MM.1S (cell line): ENCODE data around the gene PKD1.

Experiments used
- DNase-seq: peaks from one replicate; pipeline ENCODE4 v3.0.0-alpha.2; 2015
- H2AFZ ChIP-seq: fragments of 300-600 bp; sonication (generic); 2 replicates; pipeline ENCODE4 v1.6.0; 2016; ENCODE audit warnings: antibody characterized with exemption, low read length
- H3F3A ChIP-seq: fragments of 300-600 bp; sonication (generic); 2 replicates; pipeline ENCODE4 v1.6.1; 2016; ENCODE audit warnings: mild to moderate bottlenecking, antibody characterized with exemption, low read length, moderate library complexity, mixed read lengths; ENCODE audit not compliant: insufficient read depth
- H3K27ac ChIP-seq: fragments of 300-600 bp; sonication (generic); 2 replicates; pipeline ENCODE4 v1.5.1; 2016; ENCODE audit warnings: mild to moderate bottlenecking, low read length
- H3K27me3 ChIP-seq: fragments of 300-600 bp; sonication (generic); replicated peaks from 2 replicates; pipeline ENCODE4 v1.6.0; 2016; ENCODE audit warnings: low read length; ENCODE audit not compliant: insufficient read depth
- H3K36me3 ChIP-seq: fragments of 300-600 bp; sonication (generic); replicated peaks from 2 replicates; pipeline ENCODE4 v1.6.1; 2016; ENCODE audit warnings: mild to moderate bottlenecking, low read length, mixed read lengths; ENCODE audit not compliant: insufficient read depth
- H3K4me1 ChIP-seq: fragments of 300-600 bp; sonication (generic); 2 replicates; pipeline ENCODE4 v1.6.1; 2016; ENCODE audit warnings: low read length, mixed read lengths
- H3K4me2 ChIP-seq: fragments of 300-600 bp; sonication (generic); 2 replicates; pipeline ENCODE4 v1.6.0; 2016; ENCODE audit warnings: low read depth, low read length
- H3K4me3 ChIP-seq: fragments of 300-600 bp; sonication (generic); 2 replicates; pipeline ENCODE4 v1.5.1; 2016; ENCODE audit warnings: low read length, mixed read lengths
- H3K79me2 ChIP-seq: fragments of 300-600 bp; sonication (generic); 2 replicates; pipeline ENCODE4 v1.6.1; 2016; ENCODE audit warnings: mixed run types, low read length, mixed read lengths
- H3K9ac ChIP-seq: fragments of 300-600 bp; sonication (generic); 2 replicates; pipeline ENCODE4 v1.6.1; 2016; ENCODE audit warnings: low read length, mixed read lengths
- H3K9me2 ChIP-seq: fragments of 300-600 bp; sonication (generic); replicated peaks from 2 replicates; pipeline ENCODE4 v1.6.1; 2016; ENCODE audit warnings: mild to moderate bottlenecking, low read length, mixed read lengths; ENCODE audit not compliant: insufficient read depth
- H3K9me3 ChIP-seq: fragments of 300-600 bp; sonication (generic); replicated peaks from 2 replicates; pipeline ENCODE4 v1.6.1; 2016; ENCODE audit warnings: mild to moderate bottlenecking, low read length, mixed read lengths; ENCODE audit not compliant: insufficient read depth
- H4K20me1 ChIP-seq: fragments of 300-600 bp; sonication (generic); 2 replicates; pipeline ENCODE4 v1.6.1; 2016; ENCODE audit warnings: mild to moderate bottlenecking, low read length, moderate library complexity, mixed read lengths; ENCODE audit not compliant: insufficient read depth
- CTCF ChIP-seq: fragments of 300-600 bp; sonication (generic); IDR thresholded peaks from 2 replicates; pipeline ENCODE4 v1.5.1; 2016; ENCODE audit warnings: antibody characterized with exemption, low read length, mixed read lengths
- EZH2 ChIP-seq: fragments of 300-600 bp; sonication (generic); optimal IDR thresholded peaks from 2 replicates; pipeline ENCODE3; 2017; ENCODE audit warnings: low read depth, mild to moderate bottlenecking, antibody characterized with exemption, low read length, mixed read lengths
- EZH2phosphoT487 ChIP-seq: fragments of 300-600 bp; sonication (generic); IDR thresholded peaks from 2 replicates; pipeline ENCODE4 v1.6.1; 2018; ENCODE audit warnings: antibody characterized with exemption, low read length

PKD1 gene

GRCh38 chr16:2147981-2148671, 12.4 kb upstream of the PKD1 start, which contains the start of gene RAB26:
Gene RAB26, plus strand, starts transcription at chr16:2148625. Its CDS starts 159 bp downstream, at chr16:2148784.
- peaks cover 6% of the 10 kb centered on the region for H3K79me2 ChIP-seq
- peak within 1 kb of the TSS; percentile 93 for H2AFZ ChIP-seq
- no peaks in the 10 kb centered on the region for H3K36me3 ChIP-seq
- H3K4me2 ChIP-seq = peak within 1 kb of the TSS; percentile 99
- H3K27ac ChIP-seq = no peak within 1 kb of the TSS
- TF ChIP-seq EZH2phosphoT487 = no peak
- peak; percentile 67 for DNase-seq
- peak within 1 kb of the TSS; percentile 60; the same call in 1 of the 2 replicates for H3K9ac ChIP-seq
- H3K9me3 ChIP-seq = no peaks in the 10 kb centered on the region
- H3K4me1 ChIP-seq = peaks cover 19% of the 10 kb centered on the region
- H3K27me3 ChIP-seq = no peaks in the 10 kb centered on the region
- H3K9me2 ChIP-seq = no peaks in the 10 kb centered on the region
- peak within 1 kb of the TSS; percentile 67 for H3K4me3 ChIP-seq
- H3F3A ChIP-seq = peaks cover 53% of the 10 kb centered on the region
- H4K20me1 ChIP-seq = peaks cover 27% of the 10 kb centered on the region

- peaks cover 20% of the 10 kb centered on the region for H4K20me1 ChIP-seq
Observed at GRCh38 chr16:2147378-2147777, 11.7 kb upstream of the PKD1 start.

GRCh38 chr16:2145843-2146242, 10.1 kb upstream of the PKD1 start:
- no peak overlapping the region for H2AFZ ChIP-seq
- H4K20me1 ChIP-seq = peaks cover 7% of the 10 kb centered on the region; the same call in 1 of the 2 replicates
- H3K27me3 ChIP-seq = 0 out of 2 replicates have a peak, but pooled peaks cover 9% of the 10 kb centered on the region
- H3K9me3 ChIP-seq = no peaks in the 10 kb centered on the region
- no peak overlapping the region for H3K27ac ChIP-seq
- H3K4me1 ChIP-seq = peaks cover 13% of the 10 kb centered on the region; the same call in 1 of the 2 replicates
- H3K9me2 ChIP-seq = no peaks in the 10 kb centered on the region
- no peak for TF ChIP-seq EZH2phosphoT487
- no peak for TF ChIP-seq EZH2
- TF ChIP-seq CTCF = no peak
- DNase-seq = no peak
- no peak overlapping the region for H3K9ac ChIP-seq
- H3K79me2 ChIP-seq = no peaks in the 10 kb centered on the region
- peaks cover 30% of the 10 kb centered on the region for H3F3A ChIP-seq
- H3K36me3 ChIP-seq = no peaks in the 10 kb centered on the region
- no peak overlapping the region for H3K4me3 ChIP-seq
- H3K4me2 ChIP-seq = no peak overlapping the region

More at GRCh38 chr16:2147378-2147777, 11.7 kb upstream of the PKD1 start:
- no peak for TF ChIP-seq EZH2phosphoT487
- no peak for TF ChIP-seq EZH2
- no peak for TF ChIP-seq CTCF
- Histone ChIP-seq H3F3A (peaks cover 45% of the 10 kb centered on the region), H3K27me3 (no peaks in the 10 kb centered on the region), H3K9me2 (no peaks in the 10 kb centered on the region), H3K4me3 (no peak overlapping the region), H3K36me3 (no peaks in the 10 kb centered on the region), H3K27ac (no peak overlapping the region), H3K9me3 (no peaks in the 10 kb centered on the region), H2AFZ (no peak overlapping the region), H3K4me2 (no peak overlapping the region), H3K79me2 (no peaks in the 10 kb centered on the region; the same call in 1 of the 2 replicates), H3K4me1 (peaks cover 13% of the 10 kb centered on the region; the same call in 1 of the 2 replicates), H3K9ac (no peak overlapping the region)
- DNase-seq = no peak

GRCh38 chr16:2143878-2144485, 8.3 kb upstream of the PKD1 start:
- H3K36me3 ChIP-seq = no peaks in the 10 kb centered on the region
- no peak for DNase-seq
- H3K9me2 ChIP-seq = no peaks in the 10 kb centered on the region
- peaks cover 3% of the 10 kb centered on the region; the same call in 1 of the 2 replicates for H3K4me1 ChIP-seq
- H3K27ac ChIP-seq = no peak overlapping the region
- no peak overlapping the region for H2AFZ ChIP-seq
- H3K4me2 ChIP-seq = no peak overlapping the region
- TF ChIP-seq EZH2 = no peak
- no peak for TF ChIP-seq EZH2phosphoT487
- no peak for TF ChIP-seq CTCF
- no peaks in the 10 kb centered on the region for H4K20me1 ChIP-seq
- H3K79me2 ChIP-seq = no peaks in the 10 kb centered on the region
- no peaks in the 10 kb centered on the region for H3K9me3 ChIP-seq
- 0 out of 2 replicates have a peak, but pooled peaks cover 9% of the 10 kb centered on the region for H3K27me3 ChIP-seq
- peaks cover 13% of the 10 kb centered on the region for H3F3A ChIP-seq
- no peak overlapping the region for H3K4me3 ChIP-seq
- no peak overlapping the region for H3K9ac ChIP-seq
